Neuronal stem cell (in vitro differentiated cells): ENCODE data around the gene LIN54.

Experiments
- DNase-seq: peaks from one replicate; pipeline ENCODE4 v3.0.0-alpha.2; 2013; ENCODE audit warnings: low spot score
- H2AFZ ChIP-seq: one replicate; pipeline ENCODE4 v1.6.1; 2013; ENCODE audit warnings: mild to moderate bottlenecking, low read length, inconsistent platforms
- H2AK5ac ChIP-seq: 2 replicates; pipeline ENCODE4 v1.6.1; 2013; ENCODE audit warnings: low read depth, mild to moderate bottlenecking, inconsistent platforms, low read length, moderate library complexity, mixed read lengths
- H2BK120ac ChIP-seq: 2 replicates; pipeline ENCODE4 v1.6.1; 2013; ENCODE audit warnings: low read depth, mild to moderate bottlenecking, inconsistent platforms, low read length, moderate library complexity, mixed read lengths
- H2BK12ac ChIP-seq: one replicate; pipeline ENCODE4 v1.6.1; 2013; ENCODE audit warnings: low read length, inconsistent platforms
- H2BK15ac ChIP-seq: 2 replicates; pipeline ENCODE4 v1.6.1; 2013; ENCODE audit warnings: mild to moderate bottlenecking, low read length, inconsistent platforms, mixed read lengths
- H2BK5ac ChIP-seq: one replicate; pipeline ENCODE4 v1.6.1; 2013; ENCODE audit warnings: inconsistent platforms, mild to moderate bottlenecking, low read length, moderate library complexity
- H3K14ac ChIP-seq: one replicate; pipeline ENCODE4 v1.6.1; 2013; ENCODE audit warnings: low read length, inconsistent platforms
- H3K18ac ChIP-seq: 2 replicates; pipeline ENCODE4 v1.6.1; 2013; ENCODE audit warnings: low read length, inconsistent platforms
- H3K23ac ChIP-seq: 2 replicates; pipeline ENCODE4 v1.6.1; 2013; ENCODE audit warnings: low read depth, mild to moderate bottlenecking, mixed read lengths, low read length, inconsistent platforms; ENCODE audit not compliant: poor library complexity
- H3K27ac ChIP-seq: replicated peaks from 3 replicates; pipeline ENCODE4 v1.5.1; 2013; ENCODE audit warnings: low read length, inconsistent platforms
- H3K27me3 ChIP-seq, 3 experiments: 2 replicates each; pipeline ENCODE4 v1.6.1; 2013; ENCODE audit warnings: low read length in 3 of 3, mild to moderate bottlenecking in 2 of 3, inconsistent platforms in 1 of 3, low read depth in 1 of 3, mixed read lengths in 1 of 3, moderate library complexity in 1 of 3; ENCODE audit not compliant: control insufficient read depth in 3 of 3, insufficient read depth in 3 of 3
- H3K36me3 ChIP-seq, 2 donors: replicated peaks in 1 of 2; 2 replicates each; pipeline ENCODE4 v1.6.1; 2013; ENCODE audit warnings: low read length in 2 of 2; ENCODE audit not compliant: control insufficient read depth in 2 of 2, insufficient read depth in 2 of 2
- H3K4ac ChIP-seq: 2 replicates; pipeline ENCODE4 v1.6.1; 2013; ENCODE audit warnings: inconsistent platforms, mild to moderate bottlenecking, low read length, moderate library complexity
- H3K4me1 ChIP-seq, 2 donors: 1 replicate in 1 of 2; 2 replicates in 1 of 2; pipeline ENCODE4 v1.6.1; 2013; ENCODE audit warnings: low read length in 2 of 2, low read depth in 1 of 2; ENCODE audit not compliant: control insufficient read depth in 2 of 2, insufficient read depth in 1 of 2
- H3K4me2 ChIP-seq: one replicate; pipeline ENCODE4 v1.6.1; 2013; ENCODE audit warnings: mild to moderate bottlenecking, low read length, inconsistent platforms; ENCODE audit not compliant: insufficient read depth, poor library complexity, severe bottlenecking
- H3K4me3 ChIP-seq, 2 donors: 2 replicates each; pipeline ENCODE4 v1.5.1; 2013; ENCODE audit warnings: low read length in 2 of 2, mild to moderate bottlenecking in 2 of 2, inconsistent platforms in 1 of 2, moderate library complexity in 1 of 2
- H3K79me1 ChIP-seq: one replicate; pipeline ENCODE4 v1.6.1; 2013; ENCODE audit warnings: low read depth, mild to moderate bottlenecking, inconsistent platforms, low read length, moderate library complexity
- H3K9ac ChIP-seq: one replicate; pipeline ENCODE4 v1.6.1; 2013; ENCODE audit warnings: mild to moderate bottlenecking, low read depth, low read length, inconsistent platforms; ENCODE audit not compliant: poor library complexity
- H3K9me3 ChIP-seq, 2 donors: replicated peaks in 1 of 2; 2 replicates each; pipeline versions ENCODE3 to v1.6.1; 2013; ENCODE audit warnings: low read length in 2 of 2, mild to moderate bottlenecking in 2 of 2, inconsistent platforms in 1 of 2, low read depth in 1 of 2, mixed read lengths in 1 of 2, moderate library complexity in 1 of 2; ENCODE audit not compliant: control insufficient read depth in 2 of 2, insufficient read depth in 1 of 2
- H4K8ac ChIP-seq: one replicate; pipeline ENCODE4 v1.6.1; 2013; ENCODE audit warnings: low read depth, mild to moderate bottlenecking, inconsistent platforms, low read length, moderate library complexity
- H4K91ac ChIP-seq: one replicate; pipeline ENCODE4 v1.6.1; 2013; ENCODE audit warnings: low read length, low read depth, mild to moderate bottlenecking, inconsistent platforms; ENCODE audit not compliant: poor library complexity
- WGBS, 2 donors: extraction: QIAGEN DNeasy Blood & Tissue Kit; methylation state at CpG; one replicate each; pipeline ENCODE4 v1.1.7; 2013; ENCODE audit warnings: missing lambda C conversion rate in 2 of 2, mixed read lengths in 1 of 2; ENCODE audit not compliant: insufficient read length in 2 of 2, insufficient replicate concordance in 1 of 2; ENCODE audit errors: extremely low coverage in 2 of 2; 5-methylcytosine and 5-hydroxymethylcytosine counted together

Gene LIN54

DNA sequence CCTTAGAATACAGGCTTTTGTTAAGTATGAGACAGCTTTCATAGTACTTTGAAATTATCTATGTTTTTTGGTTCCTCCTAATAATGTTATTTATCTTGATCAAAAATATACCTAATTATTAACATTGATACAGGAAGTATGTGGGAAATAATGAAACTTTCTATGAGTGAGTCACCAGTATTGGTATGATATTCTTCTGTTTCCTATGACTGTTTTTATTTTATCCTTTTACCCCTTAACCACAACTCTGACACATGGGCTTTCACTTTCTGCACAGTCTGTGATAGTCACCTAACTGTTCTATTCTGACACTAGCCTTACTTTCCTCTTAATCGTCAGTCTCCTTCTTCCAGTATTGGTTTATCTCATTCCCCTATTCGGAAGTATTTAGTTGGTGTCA lies 105.4 kb downstream of the LIN54 start:
- no peak overlapping the region for H2BK15ac ChIP-seq
- no peaks in the 10 kb centered on the region for H3K79me1 ChIP-seq
- no peak overlapping the region for H3K18ac ChIP-seq
- peaks cover 4 to 65% of the 10 kb centered on the region in 2 donors for H3K36me3 ChIP-seq
- H3K27ac ChIP-seq, result no peak overlapping the region
- H3K27me3 ChIP-seq, result no peaks in the 10 kb centered on the region
- H2AK5ac ChIP-seq, result no peak overlapping the region
- no peak overlapping the region for H3K4me2 ChIP-seq
- H3K14ac ChIP-seq, result no peak overlapping the region
- H3K4ac ChIP-seq, result no peak overlapping the region
- H3K4me3 ChIP-seq, result no peak overlapping the region
- no peak overlapping the region for H3K9ac ChIP-seq
- no peak overlapping the region for H3K23ac ChIP-seq
- H2BK120ac ChIP-seq, result no peak overlapping the region
- H2AFZ ChIP-seq, result no peak overlapping the region
- DNase-seq, result no peak
- no peak overlapping the region for H4K91ac ChIP-seq
- H3K9me3 ChIP-seq, result no peaks in the 10 kb centered on the region
- WGBS, 2 donors, result no CpG with 5 or more reads among the region's 2 CpGs
- H3K4me1 ChIP-seq, result no peaks in the 10 kb centered on the region
- H2BK12ac ChIP-seq, result no peak overlapping the region
- no peak overlapping the region for H4K8ac ChIP-seq
- no peak overlapping the region for H2BK5ac ChIP-seq

DNA sequence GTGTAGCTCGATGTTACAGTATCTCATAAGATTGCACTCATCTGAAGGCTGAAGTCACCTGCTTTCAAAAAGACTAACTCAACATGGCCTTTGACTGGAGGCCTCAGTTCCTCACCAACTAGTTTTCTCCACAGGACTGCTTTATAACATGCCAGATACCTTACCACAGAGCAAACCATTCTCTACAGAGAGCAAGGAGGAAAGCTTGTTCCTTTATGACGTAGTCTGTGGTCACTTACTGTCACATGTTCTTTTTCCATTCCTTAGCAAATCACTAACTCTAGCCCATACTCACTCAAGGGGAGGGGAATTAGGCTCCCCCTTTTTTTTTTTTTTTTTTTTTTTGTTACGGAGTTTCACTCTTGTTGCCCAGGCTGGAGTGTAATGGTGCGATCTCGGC lies 106.9 kb downstream of the LIN54 start:
- Histone ChIP-seq H3K18ac (no peak overlapping the region), H2AK5ac (no peak overlapping the region), H3K4me2 (no peak overlapping the region), H3K4ac (no peak overlapping the region), H3K79me1 (no peaks in the 10 kb centered on the region), H3K27me3 (no peaks in the 10 kb centered on the region), H3K14ac (no peak overlapping the region), H3K23ac (no peak overlapping the region), H3K9me3 (no peaks in the 10 kb centered on the region), H4K8ac (no peak overlapping the region), H3K4me3 (no peak overlapping the region), H2BK12ac (no peak overlapping the region), H3K36me3 (peaks cover 4 to 58% of the 10 kb centered on the region in 2 donors), H4K91ac (no peak overlapping the region), H2BK120ac (no peak overlapping the region), H3K27ac (no peak overlapping the region), H2BK15ac (no peak overlapping the region), H2AFZ (no peak overlapping the region), H3K9ac (no peak overlapping the region), H2BK5ac (no peak overlapping the region), H3K4me1 (no peaks in the 10 kb centered on the region)
- DNase-seq, result no peak
- WGBS, 2 donors, result no CpG with 5 or more reads among the region's 5 CpGs

DNA sequence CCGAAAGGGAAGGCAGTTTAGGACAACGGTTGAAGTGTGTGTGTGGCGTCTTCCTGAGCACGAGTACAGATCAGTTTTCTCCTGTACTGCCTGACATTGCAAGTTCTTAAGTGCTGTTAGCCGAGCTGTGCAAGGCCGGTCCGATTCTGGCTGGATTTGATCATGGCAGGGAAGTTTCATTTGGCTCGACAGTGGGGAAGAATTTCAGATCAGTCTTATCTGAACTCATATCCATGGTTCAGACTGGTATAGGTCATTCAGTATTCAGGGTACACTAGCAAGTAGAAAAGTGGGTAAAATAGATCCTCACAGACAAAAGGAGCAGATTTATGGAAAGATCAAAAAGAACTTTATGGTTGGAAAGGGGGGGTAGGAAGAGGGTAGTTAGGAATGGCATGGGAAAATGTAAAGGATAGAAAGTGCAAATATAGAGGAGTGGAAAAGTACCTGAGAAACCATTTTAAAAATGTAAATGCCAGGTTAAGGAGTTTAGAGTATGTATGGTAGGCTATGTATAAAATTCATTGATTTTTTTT lies 109.4 kb downstream of the LIN54 start:
- Histone ChIP-seq H3K79me1 (no peaks in the 10 kb centered on the region), H3K27me3 (no peaks in the 10 kb centered on the region), H3K23ac (no peak overlapping the region), H4K91ac (no peak overlapping the region), H3K9ac (peak overlapping the region; percentile 96), H2BK120ac (no peak overlapping the region), H3K27ac (peak overlapping the region; percentile 94), H3K4me3 (peak overlapping the region; percentile 89 to 91), H3K18ac (peak overlapping the region; percentile 94), H3K9me3 (no peaks in the 10 kb centered on the region), H3K4me2 (peak overlapping the region; percentile 65), H2BK15ac (no peak overlapping the region), H3K36me3 (peaks cover 2 to 58% of the 10 kb centered on the region in 2 donors), H2AK5ac (no peak overlapping the region), H3K4me1 (peaks cover 0 to 7% of the 10 kb centered on the region in 2 donors), H2BK12ac (no peak overlapping the region), H2AFZ (peak overlapping the region; percentile 94), H2BK5ac (no peak overlapping the region), H3K14ac (no peak overlapping the region), H4K8ac (no peak overlapping the region), H3K4ac (no peak overlapping the region)
- no peak for DNase-seq
- no CpG with 5 or more reads among the region's 8 CpGs for WGBS, 2 donors

DNA sequence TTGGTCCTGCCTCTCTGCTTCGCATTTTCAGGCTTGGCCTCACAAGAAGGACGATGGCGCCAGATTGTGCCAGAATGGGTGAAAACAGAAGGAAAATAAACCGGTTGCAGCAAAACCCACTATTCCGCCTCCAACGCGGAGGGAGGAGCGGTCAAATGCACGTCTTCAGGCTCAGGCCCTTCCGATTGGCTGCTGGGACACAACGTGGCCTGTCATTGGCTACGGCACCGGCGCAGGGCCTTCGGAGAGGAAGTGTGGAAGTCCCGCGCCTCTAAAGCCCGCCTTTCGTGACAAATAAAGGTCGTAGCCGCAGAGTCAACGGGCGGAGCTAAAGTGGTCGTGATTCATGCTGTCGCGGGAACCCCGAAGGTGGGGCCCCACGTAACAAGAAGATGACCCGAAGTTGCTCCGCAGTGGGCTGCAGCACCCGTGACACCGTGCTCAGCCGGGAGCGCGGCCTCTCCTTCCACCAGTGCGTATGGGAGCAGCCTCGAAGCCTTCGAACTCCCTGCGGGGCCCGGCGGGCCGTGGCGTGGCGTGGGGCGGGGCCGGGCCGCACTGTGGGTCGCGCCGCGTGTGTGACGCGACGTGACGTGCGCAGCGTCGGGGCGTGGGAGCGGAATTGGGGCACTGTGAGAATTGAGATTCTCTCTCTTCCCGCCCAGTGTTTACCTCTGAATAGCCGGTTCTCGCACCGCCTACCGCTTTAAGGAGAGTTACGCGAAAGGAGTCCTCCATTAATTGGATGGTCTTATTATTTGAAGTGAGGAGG lies 110.0 kb downstream of the LIN54 start, which contains the start of gene THAP9:
THAP9 (plus strand) TSS at position 325 of the 772 bp plus-strand sequence; CDS start at position 393, 68 bp downstream.
- Histone ChIP-seq H2AK5ac (no peak within 1 kb of the TSS), H3K9me3 (no peaks in the 10 kb centered on the region), H2BK5ac (peak within 1 kb of the TSS; percentile 90), H4K8ac (no peak within 1 kb of the TSS), H2AFZ (peak within 1 kb of the TSS; percentile 94), H3K23ac (peak within 1 kb of the TSS; percentile 76), H3K4me1 (peaks cover 0 to 7% of the 10 kb centered on the region in 2 donors), H3K4me2 (peak within 1 kb of the TSS; percentile 65), H2BK12ac (no peak within 1 kb of the TSS), H4K91ac (no peak within 1 kb of the TSS), H3K14ac (peak within 1 kb of the TSS; percentile 56), H3K4ac (no peak within 1 kb of the TSS), H3K79me1 (no peaks in the 10 kb centered on the region), H3K18ac (peak within 1 kb of the TSS; percentile 97), H2BK120ac (no peak within 1 kb of the TSS), H3K36me3 (peaks cover 2 to 58% of the 10 kb centered on the region in 2 donors), H3K9ac (peak within 1 kb of the TSS; percentile 96), H3K27ac (peak within 1 kb of the TSS; percentile 94), H2BK15ac (no peak within 1 kb of the TSS), H3K27me3 (no peaks in the 10 kb centered on the region), H3K4me3 (peak within 1 kb of the TSS; percentile 91)
- no CpG with 5 or more reads among the region's 67 CpGs for WGBS, 2 donors
- DNase-seq, result peak; percentile 96
